Liver (tissue), 10 donors: ENCODE measurements around the gene LRP10. TPM values are rescaled to one million over a fixed set of nuclear protein-coding genes. Genes with fewer than 3 reads are reported as not detected.
A peak's percentile ranks its signal among the peaks of the same experiment; 100 is the strongest.

Source experiments
- DNase-seq: peaks from one replicate; pipeline ENCODE4 v3.0.0-alpha.2; 2017; ENCODE audit warnings: low spot score
- H3K27ac ChIP-seq, 2 donors: one replicate each; pipeline ENCODE4 v1.7.0; 2013; ENCODE audit warnings: inconsistent platforms in 2 of 2, low read length in 2 of 2, control low read depth in 1 of 2, low read depth in 1 of 2, mild to moderate bottlenecking in 1 of 2
- H3K27me3 ChIP-seq, 4 donors: one replicate each; pipeline versions ENCODE4 v1.6.1 to v1.7.0; 2013; ENCODE audit warnings: low read length in 3 of 4, inconsistent platforms in 1 of 4, mild to moderate bottlenecking in 1 of 4, moderate library complexity in 1 of 4; ENCODE audit not compliant: control insufficient read depth in 4 of 4, insufficient read depth in 4 of 4
- H3K36me3 ChIP-seq, 4 donors: one replicate each; pipeline versions ENCODE4 v1.6.1 to v1.7.0; 2013; ENCODE audit warnings: low read length in 3 of 4, mild to moderate bottlenecking in 3 of 4, low read depth in 1 of 4, moderate library complexity in 1 of 4; ENCODE audit not compliant: control insufficient read depth in 4 of 4, insufficient read depth in 3 of 4
- H3K4me1 ChIP-seq, 4 donors: one replicate each; pipeline versions ENCODE4 v1.6.1 to v1.7.0; 2013; ENCODE audit warnings: low read length in 3 of 4, mild to moderate bottlenecking in 3 of 4, moderate library complexity in 1 of 4; ENCODE audit not compliant: control insufficient read depth in 4 of 4, insufficient read depth in 4 of 4
- H3K4me3 ChIP-seq, 3 donors: one replicate each; pipeline versions ENCODE4 v1.6.1 to v1.7.0; 2013; ENCODE audit warnings: low read length in 3 of 3, control low read depth in 1 of 3, low read depth in 1 of 3, mild to moderate bottlenecking in 1 of 3
- H3K9ac ChIP-seq, 2 donors: one replicate each; pipeline ENCODE4 v1.7.0; 2013; ENCODE audit warnings: low read length in 2 of 2, mild to moderate bottlenecking in 2 of 2, moderate library complexity in 2 of 2, control low read depth in 1 of 2, low read depth in 1 of 2
- H3K9me3 ChIP-seq, 4 donors: one replicate each; pipeline versions ENCODE4 v1.6.1 to v1.7.0; 2013; ENCODE audit warnings: low read length in 3 of 4; ENCODE audit not compliant: control insufficient read depth in 4 of 4
- EGR1 ChIP-seq, 2 donors: IDR thresholded peaks; 2 replicates each; pipeline ENCODE4 v1.6.1; 2016 to 2018; ENCODE audit warnings: antibody characterized with exemption in 2 of 2, low read depth in 2 of 2
- NR2F2 ChIP-seq: IDR thresholded peaks from 2 replicates; pipeline ENCODE4 v1.6.1; 2016; ENCODE audit warnings: antibody characterized with exemption
- TAF1 ChIP-seq: conservative IDR thresholded peaks from 2 replicates; pipeline ENCODE4 v1.6.1; 2016; ENCODE audit warnings: antibody characterized with exemption, mild to moderate bottlenecking
- WGBS: extraction: QIAGEN DNeasy Blood & Tissue Kit; methylation state at CpG from one replicate; pipeline ENCODE4 v1.1.7; 2013; 5-methylcytosine and 5-hydroxymethylcytosine counted together
- polyA plus RNA-seq, 2 donors: library from polyadenylated mRNA; stranded (reverse) in 1 of 2; unstranded in 1 of 2; fragments of 200-250 nt in 1 of 2; fragments of >200 nt in 1 of 2; fragmentation: Nextera tagmentation in 1 of 2; extraction: Ambion mirVana in 1 of 2; gene quantifications; one replicate each; pipeline versions ENCODE4 v1.2.1 to v1.2.3, GENCODE V29; 2013 to 2015
- small RNA-seq: library from RNA; depleted of rRNA; stranded (forward); fragments of <200 nt; gene quantifications from one replicate; pipeline ENCODE3, GENCODE V24; 2014
- total RNA-seq, 2 donors: library from RNA; depleted of rRNA; stranded (reverse); fragments of >200 nt; gene quantifications; one replicate each; pipeline ENCODE4 v1.2.3, GENCODE V29; 2014
- TF ChIP-seq, protein P1 (sequence below): fragments of 150-350 bp; IDR thresholded peaks from 2 replicates; pipeline ENCODE4 v1.5.1; 2017; ENCODE audit warnings: improper control_type of control experiment, low read depth, low read length; ENCODE audit not compliant: missing input control
- donor health status: healthy.
- donor health status: healthy.
- donor health status: healthy.
- donor health status: healthy.
- donor health status: healthy.

The LRP10 gene
- total and polyA plus RNA-seq, 4 donors, result 19.5 to 61.7 (median 31.3) TPM

GRCh38 chr14:22929961-22930364 is 58.4 kb downstream of the LRP10 start:
- TF ChIP-seq EGR1 (IDR thresholded peaks at IDR 0.05; ENCODE audit: low read depth in 2 of 2), result peak in 1 of 2 donors; percentile 20
- TF ChIP-seq NR2F2, result peak; percentile 3
- TF ChIP-seq TAF1, result no peak
- TF ChIP-seq, protein P1, sequence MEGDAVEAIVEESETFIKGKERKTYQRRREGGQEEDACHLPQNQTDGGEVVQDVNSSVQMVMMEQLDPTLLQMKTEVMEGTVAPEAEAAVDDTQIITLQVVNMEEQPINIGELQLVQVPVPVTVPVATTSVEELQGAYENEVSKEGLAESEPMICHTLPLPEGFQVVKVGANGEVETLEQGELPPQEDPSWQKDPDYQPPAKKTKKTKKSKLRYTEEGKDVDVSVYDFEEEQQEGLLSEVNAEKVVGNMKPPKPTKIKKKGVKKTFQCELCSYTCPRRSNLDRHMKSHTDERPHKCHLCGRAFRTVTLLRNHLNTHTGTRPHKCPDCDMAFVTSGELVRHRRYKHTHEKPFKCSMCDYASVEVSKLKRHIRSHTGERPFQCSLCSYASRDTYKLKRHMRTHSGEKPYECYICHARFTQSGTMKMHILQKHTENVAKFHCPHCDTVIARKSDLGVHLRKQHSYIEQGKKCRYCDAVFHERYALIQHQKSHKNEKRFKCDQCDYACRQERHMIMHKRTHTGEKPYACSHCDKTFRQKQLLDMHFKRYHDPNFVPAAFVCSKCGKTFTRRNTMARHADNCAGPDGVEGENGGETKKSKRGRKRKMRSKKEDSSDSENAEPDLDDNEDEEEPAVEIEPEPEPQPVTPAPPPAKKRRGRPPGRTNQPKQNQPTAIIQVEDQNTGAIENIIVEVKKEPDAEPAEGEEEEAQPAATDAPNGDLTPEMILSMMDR, result no peak
- peak overlapping the region; percentile 79 to 81 for H3K27ac ChIP-seq
- peaks cover 0 to 11% (median 6%) of the 10 kb centered on the region in 4 donors for H3K36me3 ChIP-seq
- H3K27me3 ChIP-seq, result no peaks in the 10 kb centered on the region
- 8% methylated on average over 2 of the region's 2 CpGs for WGBS
- peaks cover 0 to 22% (median 13%) of the 10 kb centered on the region in 4 donors for H3K4me1 ChIP-seq
- peak overlapping the region; percentile 21 to 58 (median 43) for H3K4me3 ChIP-seq
- no peak for DNase-seq
- no peaks in the 10 kb centered on the region for H3K9me3 ChIP-seq
- peak overlapping the region; percentile 29 to 38 for H3K9ac ChIP-seq

Small RNA genes within 50 kb of the gene (small RNA-seq; reads per million reads assigned to genes)
- gene RF00019, result not detected

Other genes starting within 250 kb of the LRP10 start
- not detected for gene OR6J1, start 227.4 kb upstream of the LRP10 start, total RNA-seq
- gene OR6J1, start 227.4 kb upstream of the LRP10 start, polyA plus RNA-seq, result not detected
- 10 to 100 TPM; 59.3 to 64.2 TPM for gene OXA1L, start 105.1 kb upstream of the LRP10 start, total RNA-seq
- 100 to 1,000 TPM in 1 of 2 donors, 10 to 100 TPM in 1; 53.6 to 106 TPM for gene OXA1L, start 105.1 kb upstream of the LRP10 start, polyA plus RNA-seq
- 10 to 100 TPM in 1 of 2 donors, 1 to 10 TPM in 1; 9.2 to 14.3 TPM for gene SLC7A7, start 56.3 kb upstream of the LRP10 start, total RNA-seq
- gene SLC7A7, start 56.3 kb upstream of the LRP10 start, polyA plus RNA-seq, result 1 to 10 TPM; 2.8 to 8.3 TPM
- gene MRPL52, start 41.9 kb upstream of the LRP10 start, total RNA-seq, result 10 to 100 TPM in 1 of 2 donors, 1 to 10 TPM in 1; 9.1 to 19.1 TPM
- 100 to 1,000 TPM in 1 of 2 donors, 10 to 100 TPM in 1; 54.1 to 142 TPM for gene MRPL52, start 41.9 kb upstream of the LRP10 start, polyA plus RNA-seq
- 1 to 10 TPM; 7.6 to 8.4 TPM for gene MMP14, start 35.2 kb upstream of the LRP10 start, total RNA-seq
- gene MMP14, start 35.2 kb upstream of the LRP10 start, polyA plus RNA-seq, result 10 to 100 TPM in 1 of 2 donors, under 1 TPM in 1; 0.86 to 10.6 TPM
- under 1 TPM; 0.08 to 0.14 TPM for gene REM2, start 11.5 kb downstream of the LRP10 start, total RNA-seq
- under 1 TPM in 1 of 2 donors, not detected in 1; 0.11 TPM for gene REM2, start 11.5 kb downstream of the LRP10 start, polyA plus RNA-seq
- gene RBM23, start 47.4 kb downstream of the LRP10 start, total RNA-seq, result 100 to 1,000 TPM in 1 of 2 donors, 10 to 100 TPM in 1; 36.7 to 242 TPM
- gene RBM23, start 47.4 kb downstream of the LRP10 start, polyA plus RNA-seq, result 10 to 100 TPM; 22.3 to 26.0 TPM
- gene PRMT5, start 57.6 kb downstream of the LRP10 start, total RNA-seq, result 10 to 100 TPM; 26.2 to 27.5 TPM
- gene PRMT5, start 57.6 kb downstream of the LRP10 start, polyA plus RNA-seq, result 10 to 100 TPM; 14.1 to 28.2 TPM
- gene HAUS4, start 85.3 kb downstream of the LRP10 start, total RNA-seq, result 10 to 100 TPM; 11.9 to 32.8 TPM
- gene HAUS4, start 85.3 kb downstream of the LRP10 start, polyA plus RNA-seq, result 1 to 10 TPM; 5.8 to 7.9 TPM
- gene AJUBA, start 110.8 kb downstream of the LRP10 start, total RNA-seq, result 10 to 100 TPM; 15.9 to 34.9 TPM
- 10 to 100 TPM; 15.5 to 23.4 TPM for gene AJUBA, start 110.8 kb downstream of the LRP10 start, polyA plus RNA-seq
- gene C14orf93, start 138.4 kb downstream of the LRP10 start, total RNA-seq, result 1 to 10 TPM; 3.8 to 7.1 TPM
- 1 to 10 TPM; 2.1 to 3.0 TPM for gene C14orf93, start 138.4 kb downstream of the LRP10 start, polyA plus RNA-seq
- gene PSMB5, start 163.2 kb downstream of the LRP10 start, total RNA-seq, result 10 to 100 TPM; 74.0 to 88.2 TPM
- 100 to 1,000 TPM; 102 to 152 TPM for gene PSMB5, start 163.2 kb downstream of the LRP10 start, polyA plus RNA-seq
- gene PSMB11, start 170.5 kb downstream of the LRP10 start, total RNA-seq, result not detected
- gene PSMB11, start 170.5 kb downstream of the LRP10 start, polyA plus RNA-seq, result not detected
- under 1 TPM; 0.23 to 0.50 TPM for gene CDH24, start 185.8 kb downstream of the LRP10 start, total RNA-seq
- gene CDH24, start 185.8 kb downstream of the LRP10 start, polyA plus RNA-seq, result under 1 TPM in 1 of 2 donors, not detected in 1; 0.38 TPM
- 10 to 100 TPM; 49.3 to 50.6 TPM for gene ACIN1, start 223.4 kb downstream of the LRP10 start, total RNA-seq
- gene ACIN1, start 223.4 kb downstream of the LRP10 start, polyA plus RNA-seq, result 10 to 100 TPM in 1 of 2 donors, 1 to 10 TPM in 1; 8.1 to 24.9 TPM
- gene C14orf119, start 223.8 kb downstream of the LRP10 start, total RNA-seq, result 10 to 100 TPM in 1 of 2 donors, 1 to 10 TPM in 1; 9.0 to 16.1 TPM
- gene C14orf119, start 223.8 kb downstream of the LRP10 start, polyA plus RNA-seq, result 10 to 100 TPM; 19.3 to 27.1 TPM
- not detected for gene CIROP, start 233.2 kb downstream of the LRP10 start, total RNA-seq
- not detected for gene CIROP, start 233.2 kb downstream of the LRP10 start, polyA plus RNA-seq
- 1 to 10 TPM in 1 of 2 donors, under 1 TPM in 1; 0.08 to 4.4 TPM for gene CEBPE, start 247.5 kb downstream of the LRP10 start, total RNA-seq
- gene CEBPE, start 247.5 kb downstream of the LRP10 start, polyA plus RNA-seq, result under 1 TPM in 1 of 2 donors, not detected in 1; 0.16 TPM